Neural cell (in vitro differentiated cells): ENCODE measurements around the gene LDAH. TPM values are rescaled to one million over a fixed set of nuclear protein-coding genes. Genes with fewer than 3 reads are reported as not detected.

ENCODE experiments used
- H2AFZ ChIP-seq: fragments of 200-600, 300-800 bp; sonication (generic), shearing (Covaris generic); 2 replicates; pipeline ENCODE4 v1.6.0; 2014; ENCODE audit warnings: low read depth, mild to moderate bottlenecking, antibody characterized with exemption, low read length, moderate library complexity
- H3F3A ChIP-seq: fragments of 200-600 bp; shearing (Covaris generic); 2 replicates; pipeline ENCODE4 v1.6.1; 2016; ENCODE audit warnings: mild to moderate bottlenecking, moderate library complexity, mixed read lengths, antibody characterized with exemption, low read length; ENCODE audit not compliant: insufficient read depth, poor library complexity, severe bottlenecking
- H3K27ac ChIP-seq: fragments of 200-600, 300-800 bp; sonication (generic), shearing (Covaris generic); 2 replicates; pipeline ENCODE4 v1.5.1; 2014; ENCODE audit warnings: mild to moderate bottlenecking, low read length, moderate library complexity
- H3K27me3 ChIP-seq: fragments of 300-800, 200-600 bp; sonication (generic), shearing (Covaris generic); 2 replicates; pipeline ENCODE4 v1.6.0; 2014; ENCODE audit warnings: mild to moderate bottlenecking, low read depth, low read length, moderate library complexity; ENCODE audit not compliant: insufficient read depth
- H3K36me3 ChIP-seq: fragments of 300-800, 200-600 bp; sonication (generic), shearing (Covaris generic); 2 replicates; pipeline ENCODE4 v1.5.1; 2014; ENCODE audit warnings: mild to moderate bottlenecking, antibody characterized with exemption, low read length, moderate library complexity; ENCODE audit not compliant: insufficient read depth
- H3K4me2 ChIP-seq: fragments of 300-800, 200-600 bp; sonication (generic), shearing (Covaris generic); 2 replicates; pipeline ENCODE4 v1.6.0; 2014; ENCODE audit warnings: mild to moderate bottlenecking, low read length
- H3K4me3 ChIP-seq: fragments of 300-800, 200-600 bp; sonication (generic), shearing (Covaris generic); 2 replicates; pipeline ENCODE4 v1.5.1; 2014; ENCODE audit warnings: mild to moderate bottlenecking, low read length, moderate library complexity
- H3K79me2 ChIP-seq: fragments of 200-600 bp; shearing (Covaris generic); replicated peaks from 2 replicates; pipeline ENCODE4 v1.6.0; 2014; ENCODE audit warnings: mild to moderate bottlenecking, low read length, moderate library complexity; ENCODE audit not compliant: insufficient read depth
- H3K9ac ChIP-seq: fragments of 300-800, 200-600 bp; sonication (generic), shearing (Covaris generic); 2 replicates; pipeline ENCODE4 v1.6.1; 2016; ENCODE audit warnings: mild to moderate bottlenecking, low read length, mixed read lengths
- H3K9me2 ChIP-seq: fragments of 200-600 bp; shearing (Covaris generic); 2 replicates; pipeline ENCODE4 v1.6.1; 2016; ENCODE audit warnings: mild to moderate bottlenecking, low read length, mixed read lengths; ENCODE audit not compliant: insufficient read depth
- H3K9me3 ChIP-seq: fragments of 200-600, 300-800 bp; sonication (generic), shearing (Covaris generic); 2 replicates; pipeline ENCODE4 v1.6.1; 2016; ENCODE audit warnings: mild to moderate bottlenecking, mixed run types, low read length, moderate library complexity, mixed read lengths
- H4K20me1 ChIP-seq: fragments of 200-600 bp; shearing (Covaris generic); 2 replicates; pipeline ENCODE4 v1.6.1; 2016; ENCODE audit warnings: mild to moderate bottlenecking, mixed run types; ENCODE audit not compliant: insufficient read depth
- EP300 ChIP-seq: fragments of 450-650 bp; conservative IDR thresholded peaks from 2 replicates; pipeline ENCODE4 v1.6.1; 2014; ENCODE audit warnings: antibody characterized with exemption, mild to moderate bottlenecking, moderate library complexity; ENCODE audit not compliant: poor library complexity, severe bottlenecking
- EZH2 ChIP-seq: fragments of 200-600, 300-800 bp; shearing (Covaris generic), sonication (generic); IDR thresholded peaks from 2 replicates; pipeline ENCODE4 v1.6.1; 2014; ENCODE audit warnings: antibody characterized with exemption, low read length, borderline replicate concordance, mild to moderate bottlenecking; ENCODE audit not compliant: insufficient read depth, poor library complexity, severe bottlenecking
- MXI1 ChIP-seq: fragments of 450-650 bp; conservative IDR thresholded peaks from 2 replicates; pipeline ENCODE4 v1.6.1; 2014; ENCODE audit warnings: antibody characterized with exemption, mild to moderate bottlenecking; ENCODE audit not compliant: poor library complexity, severe bottlenecking
- POLR2AphosphoS5 ChIP-seq: IDR thresholded peaks from 2 replicates; pipeline ENCODE4 v1.6.1; 2012
- RAD21 ChIP-seq: fragments of 450-650 bp; conservative IDR thresholded peaks from 2 replicates; pipeline ENCODE4 v1.6.1; 2014; ENCODE audit warnings: antibody characterized with exemption, mild to moderate bottlenecking, moderate library complexity
- SMC3 ChIP-seq: fragments of 450-650 bp; conservative IDR thresholded peaks from 2 replicates; pipeline ENCODE4 v1.6.1; 2014; ENCODE audit warnings: antibody characterized with exemption, mild to moderate bottlenecking, moderate library complexity; ENCODE audit not compliant: poor library complexity
- TAF1 ChIP-seq: IDR thresholded peaks from 2 replicates; pipeline ENCODE4 v1.6.1; 2012; ENCODE audit warnings: low read depth
- polyA plus RNA-seq: library from polyadenylated mRNA; depleted of rRNA; stranded (reverse); fragments of >200 nt; gene quantifications from 2 replicates; pipeline ENCODE4 v1.2.3, GENCODE V29; 2014
- TF ChIP-seq, protein P1 (sequence below): IDR thresholded peaks from 2 replicates; pipeline ENCODE4 v1.6.1; 2012; ENCODE audit warnings: borderline replicate concordance

LDAH gene
- polyA plus RNA-seq, 1 donor from 2014 or later, result 44.1 TPM

DNA sequence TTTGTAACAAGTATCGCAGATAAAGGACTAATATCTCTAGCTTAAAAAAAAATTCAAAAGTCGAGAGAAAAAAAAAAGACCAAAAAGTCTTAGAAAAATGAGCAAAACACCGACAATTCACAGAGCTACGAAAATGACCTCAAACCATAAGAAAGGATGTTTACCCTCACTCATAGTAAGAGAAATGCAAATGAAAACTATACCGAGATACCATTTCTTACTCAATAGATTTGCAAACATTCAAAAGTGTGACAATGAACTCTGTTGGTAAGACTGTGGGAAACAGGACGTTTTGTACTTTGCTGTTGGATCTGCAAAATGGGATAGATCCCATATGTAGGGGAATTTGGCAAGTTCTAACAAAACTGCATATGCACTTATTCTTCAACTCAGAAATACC is 39.9 kb upstream of the LDAH start:
- Histone ChIP-seq H3K27me3 (peaks cover 7% of the 10 kb centered on the region), H3K4me3 (no peak overlapping the region), H3K36me3 (no peaks in the 10 kb centered on the region), H3K9me2 (no peaks in the 10 kb centered on the region), H3K79me2 (no peaks in the 10 kb centered on the region), H2AFZ (no peak overlapping the region), H3K9ac (no peak overlapping the region), H3K9me3 (no peaks in the 10 kb centered on the region), H4K20me1 (no peaks in the 10 kb centered on the region), H3F3A (no peaks in the 10 kb centered on the region), H3K4me2 (no peak overlapping the region), H3K27ac (no peak overlapping the region)
- no peak for TF ChIP-seq SMC3
- no peak for TF ChIP-seq RAD21

DNA sequence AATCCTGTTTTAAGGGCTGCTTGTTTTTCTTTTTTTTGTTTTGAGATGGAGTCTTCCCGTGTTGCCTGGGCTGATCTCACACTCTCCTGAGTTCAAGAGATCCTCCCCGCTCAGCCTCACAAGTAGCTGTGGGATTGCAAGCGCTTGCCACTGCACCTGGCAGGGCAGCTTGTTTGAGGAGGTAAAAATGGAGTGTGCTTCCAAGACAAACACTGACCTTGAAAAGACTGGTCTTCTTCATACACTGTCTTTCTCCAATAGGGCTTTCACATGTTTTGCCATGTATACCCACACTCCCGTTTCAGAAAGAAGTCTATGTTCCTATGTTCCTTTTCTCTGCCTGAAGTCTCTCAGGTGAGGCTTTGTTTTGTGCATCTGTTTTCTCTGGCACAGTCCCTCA is 32.6 kb upstream of the LDAH start:
- Histone ChIP-seq H3K4me2 (no peak overlapping the region), H3K9ac (no peak overlapping the region), H3K9me2 (no peaks in the 10 kb centered on the region), H3K79me2 (no peaks in the 10 kb centered on the region), H3K36me3 (no peaks in the 10 kb centered on the region), H2AFZ (no peak overlapping the region), H3K27me3 (peaks cover 7% of the 10 kb centered on the region), H3K9me3 (no peaks in the 10 kb centered on the region), H4K20me1 (no peaks in the 10 kb centered on the region), H3K4me3 (no peak overlapping the region), H3F3A (no peaks in the 10 kb centered on the region), H3K27ac (no peak overlapping the region)
- TF ChIP-seq SMC3 (no peak), MXI1 (no peak), EZH2 (no peak)
- TF ChIP-seq, protein P1, sequence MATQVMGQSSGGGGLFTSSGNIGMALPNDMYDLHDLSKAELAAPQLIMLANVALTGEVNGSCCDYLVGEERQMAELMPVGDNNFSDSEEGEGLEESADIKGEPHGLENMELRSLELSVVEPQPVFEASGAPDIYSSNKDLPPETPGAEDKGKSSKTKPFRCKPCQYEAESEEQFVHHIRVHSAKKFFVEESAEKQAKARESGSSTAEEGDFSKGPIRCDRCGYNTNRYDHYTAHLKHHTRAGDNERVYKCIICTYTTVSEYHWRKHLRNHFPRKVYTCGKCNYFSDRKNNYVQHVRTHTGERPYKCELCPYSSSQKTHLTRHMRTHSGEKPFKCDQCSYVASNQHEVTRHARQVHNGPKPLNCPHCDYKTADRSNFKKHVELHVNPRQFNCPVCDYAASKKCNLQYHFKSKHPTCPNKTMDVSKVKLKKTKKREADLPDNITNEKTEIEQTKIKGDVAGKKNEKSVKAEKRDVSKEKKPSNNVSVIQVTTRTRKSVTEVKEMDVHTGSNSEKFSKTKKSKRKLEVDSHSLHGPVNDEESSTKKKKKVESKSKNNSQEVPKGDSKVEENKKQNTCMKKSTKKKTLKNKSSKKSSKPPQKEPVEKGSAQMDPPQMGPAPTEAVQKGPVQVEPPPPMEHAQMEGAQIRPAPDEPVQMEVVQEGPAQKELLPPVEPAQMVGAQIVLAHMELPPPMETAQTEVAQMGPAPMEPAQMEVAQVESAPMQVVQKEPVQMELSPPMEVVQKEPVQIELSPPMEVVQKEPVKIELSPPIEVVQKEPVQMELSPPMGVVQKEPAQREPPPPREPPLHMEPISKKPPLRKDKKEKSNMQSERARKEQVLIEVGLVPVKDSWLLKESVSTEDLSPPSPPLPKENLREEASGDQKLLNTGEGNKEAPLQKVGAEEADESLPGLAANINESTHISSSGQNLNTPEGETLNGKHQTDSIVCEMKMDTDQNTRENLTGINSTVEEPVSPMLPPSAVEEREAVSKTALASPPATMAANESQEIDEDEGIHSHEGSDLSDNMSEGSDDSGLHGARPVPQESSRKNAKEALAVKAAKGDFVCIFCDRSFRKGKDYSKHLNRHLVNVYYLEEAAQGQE, result no peak

DNA sequence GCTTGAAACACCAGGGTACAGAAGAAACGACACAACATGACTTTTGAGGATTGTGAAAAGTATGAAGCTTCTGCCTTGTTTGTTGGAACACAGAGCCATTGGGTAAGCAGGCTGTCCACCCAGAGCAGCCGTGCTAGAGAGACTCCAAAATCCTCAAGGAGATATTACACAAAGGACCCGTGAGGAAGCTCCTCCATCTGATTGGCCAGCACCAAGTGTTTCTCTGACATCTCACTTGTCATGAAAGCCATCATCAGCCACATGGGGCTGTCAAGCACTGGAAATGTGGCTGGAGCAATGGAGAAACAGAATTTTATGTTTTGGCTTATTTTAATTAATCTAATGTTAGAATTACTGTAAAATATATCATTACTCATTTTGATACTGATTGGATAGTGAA is 29.8 kb upstream of the LDAH start:
- Histone ChIP-seq H3K9me3 (no peaks in the 10 kb centered on the region), H3K27ac (no peak overlapping the region), H3K4me2 (no peak overlapping the region), H3K9ac (no peak overlapping the region), H3F3A (no peaks in the 10 kb centered on the region), H2AFZ (no peak overlapping the region), H3K9me2 (no peaks in the 10 kb centered on the region), H3K36me3 (no peaks in the 10 kb centered on the region), H3K27me3 (no peaks in the 10 kb centered on the region), H3K4me3 (no peak overlapping the region), H3K79me2 (no peaks in the 10 kb centered on the region), H4K20me1 (no peaks in the 10 kb centered on the region)
- TF ChIP-seq SMC3 (no peak), RAD21 (no peak), MXI1 (no peak), EZH2 (no peak), EP300 (no peak), POLR2AphosphoS5 (no peak), TAF1 (no peak)
- TF ChIP-seq, protein P1, result no peak
